H1 (cell line): ENCODE results near the gene PBXIP1. TPM values are rescaled to one million over a fixed set of nuclear protein-coding genes. Genes with fewer than 3 reads are reported as not detected.

Experiments used
- CTCF ChIA-PET: fragments of 300-600 bp; sonication (Branson Sonifier 250); formaldehyde crosslinking; loops from one replicate; lab custom pipeline; 2021; ENCODE audit not compliant: partially characterized antibody; lab: Charles Lee
- POLR2A ChIA-PET: fragments of 300-600 bp; sonication (Branson Sonifier 250); formaldehyde crosslinking; loops from one replicate; lab custom pipeline; 2021; ENCODE audit warnings: inconsistent platforms; ENCODE audit not compliant: partially characterized antibody; lab: Charles Lee
- DNase-seq, 2 experiments: peaks; one replicate each; pipeline versions ENCODE4 v3.0.0 to v3.0.0-alpha.2; 2010 to 2022; ENCODE audit warnings: low spot score in 2 of 2, low read depth in 1 of 2, mixed read lengths in 1 of 2
- FAIRE-seq: peaks from 2 replicates; lab custom pipeline; 2011; peaks lifted over from hg19 to GRCh38; lab: Jason Lieb, UNC
- H2AFZ ChIP-seq: 2 replicates; pipeline ENCODE4 v1.8.1; 2012; ENCODE audit warnings: low read length, inconsistent platforms
- H2AK5ac ChIP-seq: 2 replicates; pipeline ENCODE4 v1.6.1; 2013; ENCODE audit warnings: low read depth, low read length
- H2BK120ac ChIP-seq: replicated peaks from 2 replicates; pipeline ENCODE3; 2013; ENCODE audit warnings: low read depth, low read length, inconsistent platforms
- H2BK12ac ChIP-seq: 2 replicates; pipeline ENCODE4 v1.6.1; 2013; ENCODE audit warnings: low read depth, low read length
- H2BK15ac ChIP-seq: 2 replicates; pipeline ENCODE4 v1.6.1; 2013; ENCODE audit warnings: low read length
- H2BK20ac ChIP-seq: 2 replicates; pipeline ENCODE4 v1.6.1; 2013; ENCODE audit warnings: low read length
- H2BK5ac ChIP-seq: 2 replicates; pipeline ENCODE4 v1.6.1; 2013; ENCODE audit warnings: low read depth, low read length
- H3K14ac ChIP-seq: 2 replicates; pipeline ENCODE4 v1.6.1; 2013; ENCODE audit warnings: inconsistent platforms; ENCODE audit not compliant: insufficient read length
- H3K18ac ChIP-seq: 2 replicates; pipeline ENCODE4 v1.6.1; 2013; ENCODE audit warnings: low read length; ENCODE audit errors: extremely low read depth
- H3K23ac ChIP-seq: 2 replicates; pipeline ENCODE4 v1.6.1; 2013; ENCODE audit warnings: inconsistent platforms; ENCODE audit not compliant: insufficient read length
- H3K23me2 ChIP-seq: 2 replicates; pipeline ENCODE4 v1.6.1; 2013; ENCODE audit warnings: low read depth, low read length
- H3K27ac ChIP-seq: 2 replicates; pipeline ENCODE4 v1.6.1; 2011; ENCODE audit warnings: low read depth, low read length, inconsistent platforms
- H3K27me3 ChIP-seq, 4 experiments: replicated peaks in 1 of 4; 1 replicate in 1 of 4; 2 replicates in 3 of 4; pipeline versions ENCODE4 v1.6.1 to v1.8.1; 2011 to 2013; ENCODE audit warnings: low read length in 3 of 4, mild to moderate bottlenecking in 3 of 4, inconsistent platforms in 2 of 4, mixed read lengths in 2 of 4, moderate library complexity in 1 of 4; ENCODE audit not compliant: control insufficient read depth in 3 of 4, insufficient read depth in 3 of 4; ENCODE audit errors: extremely low read depth in 1 of 4
- H3K36me3 ChIP-seq, 4 experiments: 2 replicates each; pipeline versions ENCODE4 v1.6.1 to v1.8.1; 2011 to 2013; ENCODE audit warnings: mild to moderate bottlenecking in 4 of 4, low read length in 3 of 4, moderate library complexity in 2 of 4, control low read depth in 1 of 4, inconsistent platforms in 1 of 4; ENCODE audit not compliant: insufficient read depth in 4 of 4, control insufficient read depth in 2 of 4
- H3K4ac ChIP-seq: replicated peaks from 2 replicates; pipeline ENCODE3; 2013; ENCODE audit warnings: low read length, low read depth, mixed read lengths, inconsistent platforms; ENCODE audit not compliant: insufficient read length
- H3K4me1 ChIP-seq, 4 experiments: replicated peaks in 1 of 4; 1 replicate in 1 of 4; 2 replicates in 3 of 4; pipeline versions ENCODE4 v1.6.1 to v1.8.1; 2011 to 2013; ENCODE audit warnings: low read length in 3 of 4, inconsistent platforms in 2 of 4, mixed read lengths in 1 of 4; ENCODE audit not compliant: insufficient read depth in 4 of 4, control insufficient read depth in 3 of 4
- H3K4me2 ChIP-seq, 2 experiments: 2 replicates each; pipeline versions ENCODE4 v1.6.1 to v1.8.1; 2011 to 2013; ENCODE audit warnings: low read depth in 2 of 2, low read length in 2 of 2, control low read depth in 1 of 2, inconsistent platforms in 1 of 2, mild to moderate bottlenecking in 1 of 2; ENCODE audit not compliant: insufficient read depth in 1 of 2
- H3K4me3 ChIP-seq, 4 experiments: fragments of 200-600, 300-600 bp in 1 of 4; sonication (generic), shearing (Covaris generic), sonication (Bioruptor Twin) in 1 of 4; 2 replicates each; pipeline versions ENCODE4 v1.5.1 to v1.8.1; 2011 to 2016; ENCODE audit warnings: low read length in 4 of 4, low read depth in 3 of 4, control low read depth in 2 of 4, inconsistent platforms in 2 of 4, mild to moderate bottlenecking in 2 of 4, mixed read lengths in 1 of 4, moderate library complexity in 1 of 4; ENCODE audit not compliant: insufficient read depth in 2 of 4; ENCODE audit errors: extremely low read depth in 1 of 4
- H3K56ac ChIP-seq: replicated peaks from 2 replicates; pipeline ENCODE3; 2013; ENCODE audit warnings: low read depth, mild to moderate bottlenecking, mixed read lengths, low read length, inconsistent platforms; ENCODE audit not compliant: insufficient read length
- H3K79me1 ChIP-seq: 2 replicates; pipeline ENCODE4 v1.6.1; 2013; ENCODE audit warnings: low read depth, low read length, control low read depth
- H3K79me2 ChIP-seq, 2 experiments: 2 replicates each; pipeline versions ENCODE4 v1.6.1 to v1.8.1; 2012 to 2013; ENCODE audit warnings: low read length in 2 of 2, mild to moderate bottlenecking in 2 of 2, inconsistent platforms in 1 of 2; ENCODE audit not compliant: insufficient read depth in 2 of 2, control insufficient read depth in 1 of 2
- H3K9ac ChIP-seq, 4 experiments: replicated peaks in 1 of 4; 1 replicate in 1 of 4; 2 replicates in 3 of 4; pipeline versions ENCODE4 v1.6.1 to v1.8.1; 2011 to 2013; ENCODE audit warnings: low read depth in 3 of 4, low read length in 3 of 4, control low read depth in 2 of 4, mild to moderate bottlenecking in 2 of 4, moderate library complexity in 2 of 4, inconsistent platforms in 1 of 4; ENCODE audit errors: extremely low read depth in 1 of 4
- H3K9me3 ChIP-seq, 2 experiments: 2 replicates each; pipeline versions ENCODE4 v1.6.1 to v1.8.1; 2012 to 2013; ENCODE audit warnings: mild to moderate bottlenecking in 2 of 2, moderate library complexity in 2 of 2, control low read depth in 1 of 2, inconsistent platforms in 1 of 2, low read depth in 1 of 2, low read length in 1 of 2, mixed read lengths in 1 of 2; ENCODE audit not compliant: insufficient read depth in 2 of 2
- H4K20me1 ChIP-seq, 2 experiments: replicated peaks in 1 of 2; 2 replicates each; pipeline versions ENCODE3 to v1.8.1; 2011 to 2013; ENCODE audit warnings: inconsistent platforms in 2 of 2, low read length in 2 of 2, mild to moderate bottlenecking in 1 of 2; ENCODE audit not compliant: insufficient read depth in 2 of 2, control insufficient read depth in 1 of 2
- H4K5ac ChIP-seq: 2 replicates; pipeline ENCODE4 v1.6.1; 2013; ENCODE audit warnings: low read length, low read depth, mixed read lengths, inconsistent platforms; ENCODE audit not compliant: insufficient read length
- H4K8ac ChIP-seq: 2 replicates; pipeline ENCODE4 v1.8.0; 2013; ENCODE audit warnings: mild to moderate bottlenecking, moderate library complexity, low read length, inconsistent platforms; ENCODE audit not compliant: insufficient read depth; ENCODE audit errors: extremely low read depth
- H4K91ac ChIP-seq: replicated peaks from 2 replicates; pipeline ENCODE3; 2013; ENCODE audit warnings: low read length, mixed read lengths, inconsistent platforms; ENCODE audit not compliant: insufficient read length
- BCL11A ChIP-seq, 2 experiments: IDR thresholded peaks; one replicate each; pipeline ENCODE4 v1.6.1; 2011; ENCODE audit warnings: low read depth in 2 of 2, low read length in 2 of 2, mild to moderate bottlenecking in 2 of 2
- CBX8 ChIP-seq: fragments of 300-800, 300-1000 bp; sonication (generic); IDR thresholded peaks from 2 replicates; pipeline ENCODE4 v1.7.1; 2016; ENCODE audit warnings: low read depth, low read length, borderline replicate concordance
- GTF2F1 ChIP-seq: IDR thresholded peaks from 2 replicates; pipeline ENCODE4 v1.6.1; 2012; ENCODE audit warnings: low read depth, low read length, improper control_type of control experiment, borderline replicate concordance
- KDM1A ChIP-seq: fragments of 200-600, 300-600 bp; sonication (generic); IDR thresholded peaks from 2 replicates; pipeline ENCODE4 v1.7.1; 2016; ENCODE audit warnings: mild to moderate bottlenecking, low read length, borderline replicate concordance
- NANOG ChIP-seq: IDR thresholded peaks from 2 replicates; pipeline ENCODE4 v1.6.1; 2011; ENCODE audit warnings: low read length, low read depth, mild to moderate bottlenecking, inconsistent platforms; ENCODE audit not compliant: insufficient read depth, poor library complexity, severe bottlenecking
- RBBP5 ChIP-seq: IDR thresholded peaks from 2 replicates; pipeline ENCODE4 v1.7.1; 2012; ENCODE audit warnings: low read depth, mild to moderate bottlenecking, inconsistent platforms, low read length, moderate library complexity, borderline replicate concordance
- RFX5 ChIP-seq: IDR thresholded peaks from 2 replicates; pipeline ENCODE4 v1.6.1; 2011; ENCODE audit warnings: low read depth, low read length, improper control_type of control experiment, borderline replicate concordance
- SIN3A ChIP-seq, 2 experiments: IDR thresholded peaks in 1 of 2; conservative IDR thresholded peaks in 1 of 2; 2 replicates each; pipeline ENCODE4 v1.6.1; 2011 to 2012; ENCODE audit warnings: low read length in 2 of 2, improper control_type of control experiment in 1 of 2, low read depth in 1 of 2, mild to moderate bottlenecking in 1 of 2
- SIRT6 ChIP-seq: IDR thresholded peaks from one replicate; pipeline ENCODE4 v1.7.1; 2012; ENCODE audit warnings: low read length, inconsistent platforms
- SP2 ChIP-seq: IDR thresholded peaks from 2 replicates; pipeline ENCODE4 v1.6.1; 2012; ENCODE audit warnings: mild to moderate bottlenecking, low read length, inconsistent platforms
- SUZ12 ChIP-seq: fragments of 200-600 bp; sonication (generic); IDR thresholded peaks from 2 replicates; pipeline ENCODE4 v1.6.1; 2012; ENCODE audit warnings: mild to moderate bottlenecking, inconsistent platforms, low read length, moderate library complexity, mixed read lengths
- WGBS, 2 experiments: shearing (Covaris generic) in 1 of 2; methylation state at CpG; one replicate each; pipeline versions ENCODE4 v1.1.6 to v1.1.7; 2013 to 2015; ENCODE audit warnings: low lambda C conversion rate in 2 of 2, mixed read lengths in 2 of 2, inconsistent platforms in 1 of 2, low coverage in 1 of 2, missing lambda C conversion rate in 1 of 2; ENCODE audit not compliant: insufficient replicate concordance in 2 of 2, insufficient coverage in 1 of 2, insufficient read length in 1 of 2; ENCODE audit errors: extremely low coverage in 1 of 2, missing lambda C conversion rate in 1 of 2; 5-methylcytosine and 5-hydroxymethylcytosine counted together
- polyA plus RNA-seq, 7 experiments: library from polyadenylated mRNA; depleted of rRNA in 3 of 7; stranded (reverse) in 5 of 7; unstranded in 2 of 7; fragments of >200 nt in 5 of 7; fragments of 200-250 nt in 2 of 7; gene quantifications; 1 replicate in 5 of 7; 2 replicates in 1 of 7; 4 replicates in 1 of 7; pipeline versions ENCODE4 v1.2.1 to v1.2.3, GENCODE V29; 2011 to 2013; ENCODE audit warnings: missing spikeins in 2 of 7, mixed read lengths in 2 of 7
- total RNA-seq: library from RNA; stranded (reverse); fragmentation: NEBNext Ultra II Directional; extraction: Animal tissue kit (Norgen Biotek cat#: 25700); gene quantifications from 2 replicates; pipeline ENCODE4 v1.2.1, GENCODE V29; 2021
- TF ChIP-seq, protein P1 (sequence below): IDR thresholded peaks from 2 replicates; pipeline ENCODE4 v1.6.1; 2011; ENCODE audit warnings: low read depth, mild to moderate bottlenecking, low read length; ENCODE audit not compliant: insufficient read depth

PBXIP1 gene
- total and polyA plus RNA-seq, 2 of the 8 experiments (the other 6 are each of a cell fraction or from before 2014, with no cell fraction given), result 12.0 to 19.8 TPM

GRCh38 chr1:154972213-154972516, 16.3 kb upstream of the PBXIP1 start:
- Histone ChIP-seq H3K4ac (peak overlapping the region; percentile 19), H3K27ac (peak overlapping the region; percentile 88), H2BK15ac (no peak overlapping the region), H3K4me3 (peak overlapping the region; percentile 43 to 98 (median 74)), H3K23ac (no peak overlapping the region), H2BK120ac (peak overlapping the region; percentile 63), H3K18ac (peak overlapping the region; percentile 20), H3K27me3 (no peaks in the 10 kb centered on the region), H4K5ac (peak overlapping the region; percentile 35), H2AFZ (no peak overlapping the region), H4K8ac (no peak overlapping the region), H2BK12ac (peak overlapping the region; percentile 86; the same call in 1 of the 2 replicates), H3K4me2 (peak overlapping the region; percentile 78 to 94), H3K36me3 (peaks cover 5 to 12% (median 9%) of the 10 kb centered on the region in 4 experiments; a peak in 6 of 8 replicates), H3K79me2 (peaks cover 22 to 57% of the 10 kb centered on the region in 2 experiments), H3K56ac (peak overlapping the region; percentile 32), H3K14ac (no peak overlapping the region), H4K20me1 (peaks cover 9 to 12% of the 10 kb centered on the region in 2 experiments), H3K79me1 (peaks cover 14% of the 10 kb centered on the region; the same call in 1 of the 2 replicates), H2BK20ac (no peak overlapping the region), H3K9me3 (no peaks in the 10 kb centered on the region), H3K4me1 (peaks cover 3 to 22% (median 15%) of the 10 kb centered on the region in 4 experiments), H2BK5ac (peak overlapping the region; percentile 99), H3K9ac (peak overlapping the region in 3 of 4 experiments; percentile 56 to 82 (median 61); a peak in 6 of 7 replicates), H3K23me2 (peaks cover 29% of the 10 kb centered on the region), H2AK5ac (peak overlapping the region; percentile 57; the same call in 1 of the 2 replicates), H4K91ac (peak overlapping the region; percentile 38)
- no peak for TF ChIP-seq RBBP5
- TF ChIP-seq, protein P1, sequence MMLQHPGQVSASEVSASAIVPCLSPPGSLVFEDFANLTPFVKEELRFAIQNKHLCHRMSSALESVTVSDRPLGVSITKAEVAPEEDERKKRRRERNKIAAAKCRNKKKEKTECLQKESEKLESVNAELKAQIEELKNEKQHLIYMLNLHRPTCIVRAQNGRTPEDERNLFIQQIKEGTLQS, result no peak
- no peak for TF ChIP-seq KDM1A
- no peak for TF ChIP-seq SP2
- TF ChIP-seq GTF2F1, result no peak
- TF ChIP-seq CBX8, result no peak
- TF ChIP-seq BCL11A (IDR thresholded peaks at IDR 0.05; ENCODE audit: low read depth in 2 of 2, low read length in 2 of 2), result no peak
- TF ChIP-seq SIN3A (conservative IDR thresholded peaks at IDR 0.05 in 1 of 2, IDR thresholded peaks at IDR 0.05 in 1 of 2; ENCODE audit: low read depth in 1 of 2, low read length in 2 of 2), result no peak
- TF ChIP-seq SUZ12, result no peak
- TF ChIP-seq NANOG, result no peak
- TF ChIP-seq RFX5, result no peak
- no peak for TF ChIP-seq SIRT6
- 4% methylated on average over 3 of the region's 3 CpGs; no CpG with 5 or more reads in 1 of the 2 experiments for WGBS, 2 experiments
- CTCF ChIA-PET, result interaction anchor here (0.6 to 20.6 kb wide), 9 partner anchors 10 to 89 kb away, joined by 3 to 334 read pairs (median 3); partner anchors contain the start of genes ADAM15, LENEP and PBXIP1
- FAIRE-seq, result no peak
- no peak for DNase-seq
- POLR2A ChIA-PET, result interaction anchor here (0.7 to 42.8 kb wide), 24 partner anchors 9 to 361 kb away, joined by 3 to 702 read pairs (median 4); partner anchors contain the start of genes DCST1, DCST2, FLAD1 and LENEP
